ENCODE measurements around the gene CASTOR1. TPM values are rescaled to one million over a fixed set of nuclear protein-coding genes. Genes with fewer than 3 reads are reported as not detected.
A peak's percentile ranks its signal among the peaks of the same experiment; 100 is the strongest.

The CASTOR1 gene
- total and polyA plus RNA-seq, 2 donors (not counting 1 experiment from before 2014, with no cell fraction given): 2.7 to 5.0 TPM

- DNase-seq (ENCODE audit: low read depth in 2 of 2): no peak
- Histone ChIP-seq H3K27me3 (ENCODE audit: control insufficient read depth, insufficient read depth, low read length) (no peaks in the 10 kb centered on the region), H3K36me3 (ENCODE audit: control insufficient read depth, insufficient read depth, low read length) (no peaks in the 10 kb centered on the region), H3K9ac (ENCODE audit: insufficient read depth, low read length) (no peak overlapping the region), H3K9me3 (ENCODE audit: control insufficient read depth, insufficient read depth, low read depth, low read length) (no peaks in the 10 kb centered on the region), H3K27ac (ENCODE audit: insufficient read depth, low read length) (peak overlapping the region; percentile 92), H3K4me3 (replicated peaks in 1 of 4; ENCODE audit: control extremely low read depth in 1 of 4, insufficient read depth in 1 of 4, low read depth in 3 of 4, low read length in 4 of 4) (no peak overlapping the region), H4K20me1 (ENCODE audit: control insufficient read depth, extremely low read depth, insufficient read depth, low read length) (no peaks in the 10 kb centered on the region), H2AFZ (ENCODE audit: low read length) (no peak overlapping the region), H3K4me1 (ENCODE audit: control insufficient read depth, extremely low read depth, insufficient read depth, low read length) (peaks cover 35% of the 10 kb centered on the region), H3K4me2 (ENCODE audit: extremely low read depth, insufficient read depth, low read length) (no peak overlapping the region), H3K79me2 (ENCODE audit: control insufficient read depth, insufficient read depth, low read length) (no peaks in the 10 kb centered on the region)
- TF ChIP-seq EZH2 (IDR thresholded peaks at IDR 0.05; ENCODE audit: low read length, missing control alignments) (no peak), CTCF (conservative IDR thresholded peaks at IDR 0.05 in 1 of 2, IDR thresholded peaks at IDR 0.05 in 1 of 2; ENCODE audit: low read depth in 1 of 2, low read length in 2 of 2) (no peak)
Observed at GRCh38 chr22:30254314-30254713, 35.0 kb downstream of the CASTOR1 start.

GRCh38 chr22:30253205-30253852, 36.0 kb downstream of the CASTOR1 start:
- Histone ChIP-seq H3K27me3 (ENCODE audit: control insufficient read depth, insufficient read depth, low read length) (no peaks in the 10 kb centered on the region), H3K4me2 (ENCODE audit: extremely low read depth, insufficient read depth, low read length) (no peak overlapping the region), H3K4me3 (replicated peaks in 1 of 4; ENCODE audit: control extremely low read depth in 1 of 4, insufficient read depth in 1 of 4, low read depth in 3 of 4, low read length in 4 of 4) (no peak overlapping the region), H3K36me3 (ENCODE audit: control insufficient read depth, insufficient read depth, low read length) (no peaks in the 10 kb centered on the region), H3K9me3 (ENCODE audit: control insufficient read depth, insufficient read depth, low read depth, low read length) (no peaks in the 10 kb centered on the region), H3K79me2 (ENCODE audit: control insufficient read depth, insufficient read depth, low read length) (no peaks in the 10 kb centered on the region), H2AFZ (ENCODE audit: low read length) (peak overlapping the region; percentile 41), H4K20me1 (ENCODE audit: control insufficient read depth, extremely low read depth, insufficient read depth, low read length) (no peaks in the 10 kb centered on the region), H3K4me1 (ENCODE audit: control insufficient read depth, extremely low read depth, insufficient read depth, low read length) (peaks cover 42% of the 10 kb centered on the region), H3K27ac (ENCODE audit: insufficient read depth, low read length) (peak overlapping the region; percentile 92), H3K9ac (ENCODE audit: insufficient read depth, low read length) (peak overlapping the region; percentile 67)
- DNase-seq (ENCODE audit: low read depth in 2 of 2): peak; percentile 77 to 82
- TF ChIP-seq EZH2 (IDR thresholded peaks at IDR 0.05; ENCODE audit: low read length, missing control alignments): no peak
- no peak for TF ChIP-seq CTCF (conservative IDR thresholded peaks at IDR 0.05 in 1 of 2, IDR thresholded peaks at IDR 0.05 in 1 of 2; ENCODE audit: low read depth in 1 of 2, low read length in 2 of 2)

- H3K9ac ChIP-seq (ENCODE audit: insufficient read depth, low read length): peak overlapping the region; percentile 55
Observed at GRCh38 chr22:30252411-30253204, 36.7 kb downstream of the CASTOR1 start.

More at GRCh38 chr22:30252411-30253204, 36.7 kb downstream of the CASTOR1 start:
- TF ChIP-seq CTCF (conservative IDR thresholded peaks at IDR 0.05 in 1 of 2, IDR thresholded peaks at IDR 0.05 in 1 of 2; ENCODE audit: low read depth in 1 of 2, low read length in 2 of 2): no peak
- no peak for TF ChIP-seq EZH2 (IDR thresholded peaks at IDR 0.05; ENCODE audit: low read length, missing control alignments)
- no peak for DNase-seq (ENCODE audit: low read depth in 2 of 2)
- H3K79me2 ChIP-seq (ENCODE audit: control insufficient read depth, insufficient read depth, low read length): peaks cover 6% of the 10 kb centered on the region
- H3K36me3 ChIP-seq (ENCODE audit: control insufficient read depth, insufficient read depth, low read length): no peaks in the 10 kb centered on the region
- H3K27ac ChIP-seq (ENCODE audit: insufficient read depth, low read length): peak overlapping the region; percentile 92
- no peaks in the 10 kb centered on the region for H4K20me1 ChIP-seq (ENCODE audit: control insufficient read depth, extremely low read depth, insufficient read depth, low read length)
- H3K9me3 ChIP-seq (ENCODE audit: control insufficient read depth, insufficient read depth, low read depth, low read length): no peaks in the 10 kb centered on the region
- H3K27me3 ChIP-seq (ENCODE audit: control insufficient read depth, insufficient read depth, low read length): no peaks in the 10 kb centered on the region
- no peak overlapping the region for H3K4me3 ChIP-seq (replicated peaks in 1 of 4; ENCODE audit: control extremely low read depth in 1 of 4, insufficient read depth in 1 of 4, low read depth in 3 of 4, low read length in 4 of 4)
- peak overlapping the region; percentile 3 for H2AFZ ChIP-seq (ENCODE audit: low read length)
- peaks cover 45% of the 10 kb centered on the region for H3K4me1 ChIP-seq (ENCODE audit: control insufficient read depth, extremely low read depth, insufficient read depth, low read length)
- H3K4me2 ChIP-seq (ENCODE audit: extremely low read depth, insufficient read depth, low read length): no peak overlapping the region

All from fibroblast of lung (primary cell).